Activated CD4-positive, CD25-positive, alpha-beta regulatory T cell treated with anti-CD3 and anti-CD28 coated beads, Interleukin-2, amount 50 U/mL, for 72 hours (primary cell): ENCODE measurements around the gene CDH23.

Experiments
- DNase-seq: peaks from one replicate; pipeline ENCODE4 v3.0.0; 2021

The CDH23 gene

GRCh38 chr10:71573562-71574518, 177.1 kb downstream of the CDH23 start:
- DNase-seq = no peak

- DNase-seq = no peak
Observed at GRCh38 chr10:71575451-71575850, 178.7 kb downstream of the CDH23 start.

- no peak for DNase-seq
Observed at GRCh38 chr10:71575934-71576801, 179.4 kb downstream of the CDH23 start.

GRCh38 chr10:71576842-71577241, 180.1 kb downstream of the CDH23 start:
- DNase-seq = no peak

- no peak for DNase-seq
Observed at GRCh38 chr10:71577345-71577744, 180.6 kb downstream of the CDH23 start.

- DNase-seq = no peak
Observed at GRCh38 chr10:71578069-71578468, 181.3 kb downstream of the CDH23 start.

- DNase-seq = no peak
Observed at GRCh38 chr10:71579668-71580067, 182.9 kb downstream of the CDH23 start.

- no peak for DNase-seq
Observed at GRCh38 chr10:71580415-71580814, 183.7 kb downstream of the CDH23 start.

- no peak for DNase-seq
Observed at GRCh38 chr10:71580926-71581325, 184.2 kb downstream of the CDH23 start.

- no peak for DNase-seq
Observed at GRCh38 chr10:71581376-71581775, 184.7 kb downstream of the CDH23 start.

GRCh38 chr10:71582019-71582418, 185.3 kb downstream of the CDH23 start:
- DNase-seq = no peak

- DNase-seq = no peak
Observed at GRCh38 chr10:71582506-71583475, 186.1 kb downstream of the CDH23 start.

- DNase-seq = no peak
Observed at GRCh38 chr10:71584461-71584860, 187.7 kb downstream of the CDH23 start.

GRCh38 chr10:71584902-71585563, 188.3 kb downstream of the CDH23 start:
- no peak for DNase-seq

GRCh38 chr10:71585564-71586290, 189.0 kb downstream of the CDH23 start:
- no peak for DNase-seq

- DNase-seq = no peak
Observed at GRCh38 chr10:71587941-71588573, 191.3 kb downstream of the CDH23 start.

- DNase-seq = no peak
Observed at GRCh38 chr10:71588685-71589084, 192.0 kb downstream of the CDH23 start.

- no peak for DNase-seq
Observed at GRCh38 chr10:71589617-71590551, 193.2 kb downstream of the CDH23 start.

- DNase-seq = no peak
Observed at GRCh38 chr10:71590781-71591350, 194.1 kb downstream of the CDH23 start.
